Cardiac muscle cell (in vitro differentiated cells and primary cell): ENCODE measurements around the gene ZNF319. TPM values are rescaled to one million over a fixed set of nuclear protein-coding genes. Genes with fewer than 3 reads are reported as not detected.

Experiments
- DNase-seq, 2 donors: peaks; one replicate each; pipeline versions ENCODE4 v3.0.0 to v3.0.0-alpha.2; 2010 to 2017; ENCODE audit warnings: low read depth in 1 of 2, low spot score in 1 of 2
- H3K27ac ChIP-seq: fragments of 200-600 bp; sonication (generic); 2 replicates; pipeline ENCODE4 v1.5.1; 2016
- H3K27me3 ChIP-seq: fragments of 200-600 bp; sonication (generic); 2 replicates; pipeline ENCODE4 v1.6.0; 2016; ENCODE audit warnings: control low read depth
- H3K36me3 ChIP-seq: fragments of 200-600 bp; sonication (generic); 2 replicates; pipeline ENCODE4 v1.5.1; 2016; ENCODE audit warnings: control low read depth
- H3K4me1 ChIP-seq: fragments of 200-600 bp; sonication (generic); 2 replicates; pipeline ENCODE4 v1.8.1; 2017; ENCODE audit warnings: low read depth, mild to moderate bottlenecking, mixed run types
- H3K4me3 ChIP-seq: fragments of 200-600 bp; sonication (generic); 2 replicates; pipeline ENCODE4 v1.5.1; 2016; ENCODE audit warnings: mild to moderate bottlenecking
- H3K9me3 ChIP-seq: fragments of 200-600 bp; sonication (generic); 2 replicates; pipeline ENCODE4 v1.5.1; 2017; ENCODE audit warnings: low read depth, mild to moderate bottlenecking, control low read depth
- polyA plus RNA-seq: library from polyadenylated mRNA; unstranded; fragments of >200 nt; fragmentation: Nextera tagmentation; extraction: Ambion mirVana; gene quantifications from 2 replicates; pipeline ENCODE4 v1.2.1, GENCODE V29; 2016
- total RNA-seq: library from RNA; depleted of rRNA; stranded (reverse); fragments of >200 nt; gene quantifications from 2 replicates; pipeline ENCODE4 v1.2.3, GENCODE V29; 2016
- TF ChIP-seq, protein P1 (sequence below): IDR thresholded peaks from 2 replicates; pipeline ENCODE4 v1.5.1; 2012; ENCODE audit warnings: low read depth, mild to moderate bottlenecking, low read length

The ZNF319 gene
- total and polyA plus RNA-seq, 2 experiments from 2014 or later, result 12.3 to 12.4 TPM

GRCh38 chr16:57964157-57964700 is 36.2 kb downstream of the ZNF319 start:
- H3K4me3 ChIP-seq, result no peak overlapping the region
- no peak overlapping the region for H3K27ac ChIP-seq
- H3K9me3 ChIP-seq, result no peaks in the 10 kb centered on the region
- no peak for DNase-seq
- no peaks in the 10 kb centered on the region for H3K4me1 ChIP-seq
- H3K36me3 ChIP-seq, result no peaks in the 10 kb centered on the region
- TF ChIP-seq, protein P1, sequence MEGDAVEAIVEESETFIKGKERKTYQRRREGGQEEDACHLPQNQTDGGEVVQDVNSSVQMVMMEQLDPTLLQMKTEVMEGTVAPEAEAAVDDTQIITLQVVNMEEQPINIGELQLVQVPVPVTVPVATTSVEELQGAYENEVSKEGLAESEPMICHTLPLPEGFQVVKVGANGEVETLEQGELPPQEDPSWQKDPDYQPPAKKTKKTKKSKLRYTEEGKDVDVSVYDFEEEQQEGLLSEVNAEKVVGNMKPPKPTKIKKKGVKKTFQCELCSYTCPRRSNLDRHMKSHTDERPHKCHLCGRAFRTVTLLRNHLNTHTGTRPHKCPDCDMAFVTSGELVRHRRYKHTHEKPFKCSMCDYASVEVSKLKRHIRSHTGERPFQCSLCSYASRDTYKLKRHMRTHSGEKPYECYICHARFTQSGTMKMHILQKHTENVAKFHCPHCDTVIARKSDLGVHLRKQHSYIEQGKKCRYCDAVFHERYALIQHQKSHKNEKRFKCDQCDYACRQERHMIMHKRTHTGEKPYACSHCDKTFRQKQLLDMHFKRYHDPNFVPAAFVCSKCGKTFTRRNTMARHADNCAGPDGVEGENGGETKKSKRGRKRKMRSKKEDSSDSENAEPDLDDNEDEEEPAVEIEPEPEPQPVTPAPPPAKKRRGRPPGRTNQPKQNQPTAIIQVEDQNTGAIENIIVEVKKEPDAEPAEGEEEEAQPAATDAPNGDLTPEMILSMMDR, result no peak
- H3K27me3 ChIP-seq, result no peaks in the 10 kb centered on the region

DNA sequence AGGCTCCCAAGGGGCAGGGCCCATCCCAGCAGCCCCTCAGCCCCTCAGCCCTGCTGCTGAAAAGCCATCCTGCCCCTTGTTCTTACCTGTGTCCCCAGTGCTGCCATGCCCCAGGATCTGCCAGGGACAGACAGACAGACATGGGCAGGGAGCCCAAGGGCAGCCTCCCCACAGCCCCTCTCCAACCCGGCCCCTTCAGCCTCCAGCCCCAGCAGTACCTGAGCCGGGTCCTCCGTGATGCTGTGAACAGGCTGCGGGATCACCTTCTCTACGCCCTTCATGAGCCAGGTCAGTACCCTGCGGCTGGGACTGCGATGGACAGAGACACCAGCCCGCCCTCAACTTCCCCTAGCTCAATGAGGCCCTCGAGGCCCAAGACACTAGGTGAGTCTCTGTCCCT is 37.7 kb downstream of the ZNF319 start:
- H3K9me3 ChIP-seq, result no peaks in the 10 kb centered on the region
- no peak overlapping the region for H3K27ac ChIP-seq
- TF ChIP-seq, protein P1, result no peak
- DNase-seq, result no peak
- H3K4me3 ChIP-seq, result no peak overlapping the region
- no peaks in the 10 kb centered on the region for H3K27me3 ChIP-seq
- no peaks in the 10 kb centered on the region for H3K36me3 ChIP-seq
- H3K4me1 ChIP-seq, result no peaks in the 10 kb centered on the region

GRCh38 chr16:57962046-57962445 is 38.4 kb downstream of the ZNF319 start:
- Histone ChIP-seq H3K36me3 (no peaks in the 10 kb centered on the region), H3K9me3 (no peaks in the 10 kb centered on the region), H3K4me1 (no peaks in the 10 kb centered on the region), H3K4me3 (no peak overlapping the region), H3K27me3 (no peaks in the 10 kb centered on the region), H3K27ac (no peak overlapping the region)
- TF ChIP-seq, protein P1, result no peak
- no peak for DNase-seq

- H3K27ac ChIP-seq, result no peak overlapping the region
- no peak for DNase-seq
- TF ChIP-seq, protein P1, result no peak
- H3K4me3 ChIP-seq, result no peak overlapping the region
- no peaks in the 10 kb centered on the region for H3K27me3 ChIP-seq
- no peaks in the 10 kb centered on the region for H3K9me3 ChIP-seq
- H3K36me3 ChIP-seq, result no peaks in the 10 kb centered on the region
- no peaks in the 10 kb centered on the region for H3K4me1 ChIP-seq
Observed at GRCh38 chr16:57961538-57961937, 38.9 kb downstream of the ZNF319 start.

GRCh38 chr16:57960826-57961472 is 39.5 kb downstream of the ZNF319 start:
- Histone ChIP-seq H3K4me1 (no peaks in the 10 kb centered on the region), H3K4me3 (no peak overlapping the region), H3K36me3 (no peaks in the 10 kb centered on the region), H3K9me3 (no peaks in the 10 kb centered on the region), H3K27ac (no peak overlapping the region), H3K27me3 (no peaks in the 10 kb centered on the region)
- TF ChIP-seq, protein P1, result no peak
- no peak for DNase-seq
